NOMO-1 (cell line): ENCODE data around the gene STX3.
"Not testable (repeated sequence)": the region's sequence is repeated elsewhere in the genome, so short reads cannot be mapped to it uniquely, and the experiment has no call there.

Experiments
- DNase-seq, 2 experiments: peaks; one replicate each; lab custom pipeline; 2025; ENCODE audit not compliant: unreplicated experiment in 2 of 2; lab: John Stamatoyannopoulos, UW

The STX3 gene

GRCh38 chr11:59785818-59786217 lies 30.6 kb downstream of the STX3 start:
- DNase-seq = no peak

GRCh38 chr11:59787255-59787588 lies 32.0 kb downstream of the STX3 start:
- no peak for DNase-seq

GRCh38 chr11:59787816-59788215 lies 32.6 kb downstream of the STX3 start:
- DNase-seq = no peak

- no peak for DNase-seq
Observed at GRCh38 chr11:59791639-59792038, 36.5 kb downstream of the STX3 start.

- DNase-seq = no peak
Observed at GRCh38 chr11:59792507-59792906, 37.3 kb downstream of the STX3 start.

GRCh38 chr11:59794417-59794816 lies 39.2 kb downstream of the STX3 start:
- no peak for DNase-seq

- DNase-seq = no peak
Observed at GRCh38 chr11:59800390-59801025, 45.3 kb downstream of the STX3 start.

GRCh38 chr11:59801160-59801706 lies 46.1 kb downstream of the STX3 start:
- DNase-seq = no peak

GRCh38 chr11:59801981-59802638 lies 46.9 kb downstream of the STX3 start:
- no peak for DNase-seq

- peak; percentile 20 to 68 for DNase-seq
Observed at GRCh38 chr11:59802639-59803176, 47.5 kb downstream of the STX3 start.

GRCh38 chr11:59804061-59804460 lies 48.9 kb downstream of the STX3 start:
- no peak for DNase-seq

- DNase-seq = no peak
Observed at GRCh38 chr11:59807047-59807610, 52.0 kb downstream of the STX3 start.

GRCh38 chr11:59810189-59810910 lies 55.2 kb downstream of the STX3 start, which contains the start of gene MRPL16:
TSS of gene MRPL16 (minus strand) at chr11:59810778. CDS start at chr11:59810658, 120 bp downstream.
- DNase-seq = peak; percentile 87 to 88

- DNase-seq = peak in 1 of 2 experiments; percentile 56
Observed at GRCh38 chr11:59810911-59811259, 55.7 kb downstream of the STX3 start.

- no peak for DNase-seq
Observed at GRCh38 chr11:59812220-59812619, 57.0 kb downstream of the STX3 start.

- DNase-seq = no peak
Observed at GRCh38 chr11:59813364-59813763, 58.2 kb downstream of the STX3 start.

GRCh38 chr11:59814021-59814420 lies 58.8 kb downstream of the STX3 start:
- DNase-seq = peak in 1 of 2 experiments; percentile 52

- no peak for DNase-seq
Observed at GRCh38 chr11:59815754-59816153, 60.6 kb downstream of the STX3 start.

GRCh38 chr11:59816434-59816833 lies 61.3 kb downstream of the STX3 start:
- not testable (repeated sequence) for DNase-seq

GRCh38 chr11:59818572-59818971 lies 63.4 kb downstream of the STX3 start:
- peak; percentile 55 to 68 for DNase-seq

GRCh38 chr11:59822989-59823566 lies 67.9 kb downstream of the STX3 start:
- DNase-seq = peak; percentile 64 to 84
